Gastroesophageal sphincter (tissue), 4 donors: ENCODE results near the gene ARHGEF16. TPM values are rescaled to one million over a fixed set of nuclear protein-coding genes. Genes with fewer than 3 reads are reported as not detected.
A peak's percentile ranks its signal among the peaks of the same experiment; 100 is the strongest.

Experiments
- ATAC-seq: fragments of 150-250 bp; one replicate; pipeline ENCODE4 v1.9.1; 2016; ENCODE audit warnings: mild to moderate bottlenecking, moderate library complexity
- H3K27ac ChIP-seq, 4 donors: fragments of 200-600 bp; sonication (generic) in 3 of 4; 1 replicate in 3 of 4; 2 replicates in 1 of 4; pipeline ENCODE4 v1.5.1; 2016 to 2019
- H3K27me3 ChIP-seq: fragments of 200-600 bp; sonication (generic); one replicate; pipeline ENCODE4 v1.5.1; 2019
- H3K36me3 ChIP-seq, 2 donors: fragments of 200-600 bp; sonication (generic); one replicate each; pipeline ENCODE4 v1.5.1; 2019; ENCODE audit warnings: control low read depth in 1 of 2
- H3K4me1 ChIP-seq, 3 donors: fragments of 200-600 bp; sonication (generic); 1 replicate in 2 of 3; 2 replicates in 1 of 3; pipeline ENCODE4 v1.5.1; 2016 to 2019; ENCODE audit warnings: control low read depth in 2 of 3
- H3K4me3 ChIP-seq, 2 donors: fragments of 200-600 bp; sonication (generic); one replicate each; pipeline ENCODE4 v1.5.1; 2019; ENCODE audit warnings: mild to moderate bottlenecking in 1 of 2, moderate library complexity in 1 of 2
- H3K9me3 ChIP-seq, 3 donors: fragments of 200-600 bp; sonication (generic); one replicate each; pipeline ENCODE4 v1.5.1; 2017 to 2019; ENCODE audit warnings: control low read depth in 2 of 3
- CTCF ChIP-seq, 4 experiments: fragments of 200-600 bp in 2 of 4; fragments of 450-650 bp in 2 of 4; sonication (generic) in 1 of 4; IDR thresholded peaks; one replicate each; pipeline ENCODE4 v1.5.1; 2017 to 2019; ENCODE audit warnings: antibody characterized with exemption in 4 of 4, mild to moderate bottlenecking in 2 of 4, moderate library complexity in 2 of 4
- EP300 ChIP-seq: sonication (generic); formaldehyde crosslinking; IDR thresholded peaks from one replicate; pipeline ENCODE4 v1.6.1; 2017; ENCODE audit warnings: antibody characterized with exemption, mild to moderate bottlenecking
- POLR2A ChIP-seq, 2 donors: fragments of 450-650 bp; IDR thresholded peaks; one replicate each; pipeline ENCODE4 v1.6.1; 2017; ENCODE audit warnings: antibody characterized with exemption in 2 of 2, mild to moderate bottlenecking in 2 of 2, moderate library complexity in 1 of 2
- POLR2AphosphoS5 ChIP-seq: sonication (generic); formaldehyde crosslinking; IDR thresholded peaks from one replicate; pipeline ENCODE4 v1.6.1; 2017; ENCODE audit warnings: antibody characterized with exemption
- WGBS, 2 donors: methylation state at CpG; one replicate each; pipeline ENCODE4 v1.1.5; 2018; ENCODE audit warnings: low coverage in 1 of 2; 5-methylcytosine and 5-hydroxymethylcytosine counted together
- total RNA-seq, 4 donors: library from RNA; depleted of rRNA; stranded (reverse); fragments of >200 nt; gene quantifications; one replicate each; pipeline ENCODE4 v1.1.0, GENCODE V29; 2016

ARHGEF16 gene
- total RNA-seq, result 1 to 10 TPM in 1 of 4 donors, under 1 TPM in 3; 0.54 to 2.3 (median 0.87) TPM

GRCh38 chr1:3453891-3454810, at the start of gene ARHGEF16:
Gene ARHGEF16 (plus strand): TSS chr1:3454665. CDS start chr1:3463085, 8,420 bp downstream.
- peak within 1 kb of the TSS; percentile 26 to 57 for H3K4me3 ChIP-seq
- H3K27me3 ChIP-seq, result peaks cover 83% of the 10 kb centered on the region
- peak; percentile 50 for ATAC-seq
- TF ChIP-seq POLR2AphosphoS5 (no peak), CTCF (IDR thresholded peaks at IDR 0.05) (peak in 3 of 4 experiments; percentile 18 to 54 (median 34))
- H3K36me3 ChIP-seq, result no peaks in the 10 kb centered on the region
- H3K9me3 ChIP-seq, result no peaks in the 10 kb centered on the region
- WGBS, 2 donors, result no CpG with 5 or more reads among the region's 84 CpGs
- peak within 1 kb of the TSS in 3 of 4 donors; percentile 41 to 69 (median 51) for H3K27ac ChIP-seq
- H3K4me1 ChIP-seq, result peaks cover 0 to 39% (median 13%) of the 10 kb centered on the region in 3 donors

GRCh38 chr1:3404801-3405200, 49.7 kb upstream of the ARHGEF16 start:
- WGBS, 2 donors, result 94% methylated on average over 3 of the region's 27 CpGs; no CpG with 5 or more reads in 1 of the 2 donors

GRCh38 chr1:3405491-3405890, 49.0 kb upstream of the ARHGEF16 start:
- WGBS, 2 donors, result 100% methylated on average over 2 of the region's 30 CpGs; no CpG with 5 or more reads in 1 of the 2 donors

More at GRCh38 chr1:3404801-3405200, 49.7 kb upstream of the ARHGEF16 start:
- Histone ChIP-seq H3K9me3 (no peaks in the 10 kb centered on the region), H3K27ac (no peak overlapping the region), H3K36me3 (peaks cover 0 to 10% of the 10 kb centered on the region in 2 donors), H3K27me3 (peaks cover 52% of the 10 kb centered on the region), H3K4me3 (no peak overlapping the region), H3K4me1 (peaks cover 0 to 13% (median 6%) of the 10 kb centered on the region in 3 donors)
- no peak for ATAC-seq
- no peak for TF ChIP-seq POLR2AphosphoS5
- no peak for TF ChIP-seq EP300
- TF ChIP-seq CTCF (IDR thresholded peaks at IDR 0.05), result no peak
- TF ChIP-seq POLR2A (IDR thresholded peaks at IDR 0.05), result no peak

GRCh38 chr1:3405974-3406867, 48.2 kb upstream of the ARHGEF16 start:
- Histone ChIP-seq H3K27me3 (peaks cover 57% of the 10 kb centered on the region), H3K4me1 (peaks cover 0 to 23% (median 6%) of the 10 kb centered on the region in 3 donors), H3K27ac (no peak overlapping the region), H3K4me3 (no peak overlapping the region), H3K9me3 (no peaks in the 10 kb centered on the region), H3K36me3 (peaks cover 0 to 10% of the 10 kb centered on the region in 2 donors)
- no peak for ATAC-seq
- TF ChIP-seq EP300 (no peak), POLR2A (IDR thresholded peaks at IDR 0.05) (no peak), CTCF (IDR thresholded peaks at IDR 0.05) (no peak), POLR2AphosphoS5 (no peak)
- 80 to 82% methylated on average over 4 to 10 of the region's 17 CpGs for WGBS, 2 donors

More at GRCh38 chr1:3405491-3405890, 49.0 kb upstream of the ARHGEF16 start:
- TF ChIP-seq EP300, result no peak
- Histone ChIP-seq H3K27ac (no peak overlapping the region), H3K9me3 (no peaks in the 10 kb centered on the region), H3K4me1 (peaks cover 0 to 20% (median 6%) of the 10 kb centered on the region in 3 donors), H3K27me3 (peaks cover 55% of the 10 kb centered on the region), H3K4me3 (no peak overlapping the region), H3K36me3 (peaks cover 0 to 10% of the 10 kb centered on the region in 2 donors)
- ATAC-seq, result no peak

- Histone ChIP-seq H3K4me3 (no peak overlapping the region), H3K27me3 (peaks cover 65% of the 10 kb centered on the region), H3K27ac (no peak overlapping the region), H3K9me3 (no peaks in the 10 kb centered on the region), H3K36me3 (peaks cover 0 to 10% of the 10 kb centered on the region in 2 donors), H3K4me1 (peaks cover 0 to 18% (median 6%) of the 10 kb centered on the region in 3 donors)
- no peak for ATAC-seq
- TF ChIP-seq POLR2AphosphoS5, result no peak
- WGBS, 2 donors, result 88 to 89% methylated on average over 3 to 5 of the region's 12 CpGs
These were observed 47.4 kb upstream of the ARHGEF16 start for GRCh38 chr1:3407021-3407420.
